ENCODE data around the gene CCDC112. TPM values are rescaled to one million over a fixed set of nuclear protein-coding genes. Genes with fewer than 3 reads are reported as not detected.

CCDC112 gene
- total RNA-seq, 1 experiment from 2014 or later = 13.0 TPM

DNA sequence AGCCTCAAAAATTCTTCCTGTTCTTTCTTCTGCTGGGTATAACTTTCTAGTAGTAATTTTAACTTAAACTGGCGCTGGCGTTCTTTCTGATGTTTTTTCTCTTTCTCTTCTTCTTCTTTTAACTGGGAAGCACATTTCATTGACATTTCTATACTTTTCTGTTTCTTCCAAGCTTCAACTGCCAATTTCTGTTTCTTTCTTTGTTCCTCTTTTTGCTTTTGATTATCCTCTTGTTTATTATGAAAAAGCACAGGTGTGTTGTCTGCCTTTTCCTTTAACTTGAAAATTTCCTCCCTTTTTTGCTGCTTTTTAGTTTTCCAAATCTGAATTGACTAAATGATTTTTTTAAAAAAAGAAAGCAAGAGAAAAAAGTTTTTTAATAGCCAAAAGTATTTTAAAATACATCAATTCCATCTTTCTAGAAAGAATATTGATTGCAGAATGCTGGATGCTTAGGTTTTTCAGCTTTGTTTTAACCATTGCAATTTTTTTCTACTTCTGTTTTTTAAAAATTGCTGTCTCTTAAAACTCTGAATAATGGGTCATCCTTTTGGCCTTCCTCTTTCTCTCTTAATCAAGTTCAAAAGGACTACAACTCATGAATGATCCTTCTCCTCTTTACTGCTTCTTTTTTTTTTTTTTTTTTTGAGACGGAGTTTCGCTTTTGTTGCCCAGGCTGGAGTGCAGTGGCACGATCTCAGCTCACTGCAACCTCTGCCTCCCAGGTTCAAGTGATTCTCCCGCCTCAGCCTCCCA lies 25.0 kb downstream of the CCDC112 start:
- no peak overlapping the region for H4K91ac ChIP-seq (ENCODE audit: insufficient read length, low read depth, low read length)
- no peak overlapping the region for H2BK5ac ChIP-seq (ENCODE audit: insufficient read length, low read length)
- no peak overlapping the region for H3T11ph ChIP-seq (ENCODE audit: low read length)
- no peak overlapping the region for H3K4me2 ChIP-seq (ENCODE audit: insufficient read depth, insufficient read length, low read length)
- H3K4ac ChIP-seq (ENCODE audit: low read depth, low read length) = no peak overlapping the region
- no peaks in the 10 kb centered on the region for H3K79me2 ChIP-seq (ENCODE audit: insufficient read depth, low read length)
- no peak for DNase-seq
- no peaks in the 10 kb centered on the region for H3K27me3 ChIP-seq (ENCODE audit: insufficient read depth, low read length)
- H3K23ac ChIP-seq (ENCODE audit: insufficient read length, low read depth, low read length) = no peak overlapping the region
- no peaks in the 10 kb centered on the region for H3K9me3 ChIP-seq (ENCODE audit: control insufficient read depth, low read depth, low read length)
- H4K8ac ChIP-seq (replicated peaks; ENCODE audit: insufficient read length, low read depth, low read length) = no peak overlapping the region
- H2BK12ac ChIP-seq (ENCODE audit: insufficient read length, low read depth, low read length) = no peak overlapping the region
- H3K4me1 ChIP-seq (ENCODE audit: insufficient read depth, low read length) = no peaks in the 10 kb centered on the region
- TF ChIP-seq, protein P1, sequence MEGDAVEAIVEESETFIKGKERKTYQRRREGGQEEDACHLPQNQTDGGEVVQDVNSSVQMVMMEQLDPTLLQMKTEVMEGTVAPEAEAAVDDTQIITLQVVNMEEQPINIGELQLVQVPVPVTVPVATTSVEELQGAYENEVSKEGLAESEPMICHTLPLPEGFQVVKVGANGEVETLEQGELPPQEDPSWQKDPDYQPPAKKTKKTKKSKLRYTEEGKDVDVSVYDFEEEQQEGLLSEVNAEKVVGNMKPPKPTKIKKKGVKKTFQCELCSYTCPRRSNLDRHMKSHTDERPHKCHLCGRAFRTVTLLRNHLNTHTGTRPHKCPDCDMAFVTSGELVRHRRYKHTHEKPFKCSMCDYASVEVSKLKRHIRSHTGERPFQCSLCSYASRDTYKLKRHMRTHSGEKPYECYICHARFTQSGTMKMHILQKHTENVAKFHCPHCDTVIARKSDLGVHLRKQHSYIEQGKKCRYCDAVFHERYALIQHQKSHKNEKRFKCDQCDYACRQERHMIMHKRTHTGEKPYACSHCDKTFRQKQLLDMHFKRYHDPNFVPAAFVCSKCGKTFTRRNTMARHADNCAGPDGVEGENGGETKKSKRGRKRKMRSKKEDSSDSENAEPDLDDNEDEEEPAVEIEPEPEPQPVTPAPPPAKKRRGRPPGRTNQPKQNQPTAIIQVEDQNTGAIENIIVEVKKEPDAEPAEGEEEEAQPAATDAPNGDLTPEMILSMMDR (conservative IDR thresholded peaks at IDR 0.05) = no peak
- no peak overlapping the region for H2AFZ ChIP-seq (ENCODE audit: low read length)
- H2BK15ac ChIP-seq (ENCODE audit: low read depth, low read length) = no peak overlapping the region
- H3K23me2 ChIP-seq (ENCODE audit: insufficient read length, low read depth, low read length, poor library complexity, severe bottlenecking) = no peaks in the 10 kb centered on the region
- no peak overlapping the region for H2BK120ac ChIP-seq (ENCODE audit: low read depth, low read length, poor library complexity, severe bottlenecking)
- no peak overlapping the region for H2BK20ac ChIP-seq (ENCODE audit: low read depth, low read length, poor library complexity, severe bottlenecking)
- H3K14ac ChIP-seq (ENCODE audit: insufficient read depth, low read length) = no peak overlapping the region
- H4K20me1 ChIP-seq (ENCODE audit: control insufficient read depth, insufficient read depth, insufficient read length) = no peaks in the 10 kb centered on the region
- H3K27ac ChIP-seq (ENCODE audit: insufficient read length, low read depth, low read length) = no peak overlapping the region
- Mint-ChIP-seq H3K9me3 (no peaks in the 10 kb centered on the region), H3K4me3 (no peak overlapping the region), H3K27ac (no peak overlapping the region), H3K27me3 (ENCODE audit: low read depth) (no peaks in the 10 kb centered on the region), H3K4me1 (no peaks in the 10 kb centered on the region), H3K36me3 (ENCODE audit: insufficient read depth in 1 of 3, low read depth in 3 of 3) (peaks cover 4 to 46% (median 40%) of the 10 kb centered on the region in 3 experiments; a peak in 6 of 7 replicates)
- H3K18ac ChIP-seq (ENCODE audit: insufficient read length, low read depth, low read length) = no peak overlapping the region
- H3K79me1 ChIP-seq (ENCODE audit: insufficient read depth, low read depth, low read length, poor library complexity, severe bottlenecking) = no peaks in the 10 kb centered on the region
- no CpG with 5 or more reads among the region's 6 CpGs for WGBS (ENCODE audit: extremely low coverage, insufficient read length, low lambda C conversion rate)
- no peak overlapping the region for H4K5ac ChIP-seq (ENCODE audit: insufficient read length, low read depth, low read length)
- H2AK5ac ChIP-seq (ENCODE audit: insufficient read length, low read length) = no peak overlapping the region
- no peak overlapping the region for H3K56ac ChIP-seq (ENCODE audit: insufficient read length, low read depth, low read length)
- H3K9ac ChIP-seq (ENCODE audit: extremely low read depth, insufficient read length, low read length) = no peak overlapping the region

Measured in H9 (cell line).